ENCODE data around the gene C4BPA.

DNA sequence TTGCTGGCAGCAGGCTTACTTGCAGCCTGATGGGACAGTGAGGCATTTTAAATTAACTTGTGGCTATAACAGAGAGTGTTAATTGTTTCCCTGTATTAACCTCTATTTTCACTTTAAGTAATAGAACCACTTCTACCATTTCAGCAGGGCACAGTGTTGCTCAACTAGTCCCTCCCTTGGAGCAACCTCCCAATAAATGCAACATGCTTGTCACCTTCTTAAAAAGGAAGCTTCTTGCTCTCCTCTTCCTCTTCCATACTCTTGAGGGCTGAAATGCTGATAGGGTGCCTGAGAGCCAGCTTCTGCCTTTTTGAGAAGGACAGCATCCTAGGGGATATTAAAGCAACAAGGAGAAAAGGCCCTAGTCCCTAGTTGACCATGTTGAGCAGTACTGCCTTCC is 52.1 kb downstream of the C4BPA start:
- TF ChIP-seq, protein P1, sequence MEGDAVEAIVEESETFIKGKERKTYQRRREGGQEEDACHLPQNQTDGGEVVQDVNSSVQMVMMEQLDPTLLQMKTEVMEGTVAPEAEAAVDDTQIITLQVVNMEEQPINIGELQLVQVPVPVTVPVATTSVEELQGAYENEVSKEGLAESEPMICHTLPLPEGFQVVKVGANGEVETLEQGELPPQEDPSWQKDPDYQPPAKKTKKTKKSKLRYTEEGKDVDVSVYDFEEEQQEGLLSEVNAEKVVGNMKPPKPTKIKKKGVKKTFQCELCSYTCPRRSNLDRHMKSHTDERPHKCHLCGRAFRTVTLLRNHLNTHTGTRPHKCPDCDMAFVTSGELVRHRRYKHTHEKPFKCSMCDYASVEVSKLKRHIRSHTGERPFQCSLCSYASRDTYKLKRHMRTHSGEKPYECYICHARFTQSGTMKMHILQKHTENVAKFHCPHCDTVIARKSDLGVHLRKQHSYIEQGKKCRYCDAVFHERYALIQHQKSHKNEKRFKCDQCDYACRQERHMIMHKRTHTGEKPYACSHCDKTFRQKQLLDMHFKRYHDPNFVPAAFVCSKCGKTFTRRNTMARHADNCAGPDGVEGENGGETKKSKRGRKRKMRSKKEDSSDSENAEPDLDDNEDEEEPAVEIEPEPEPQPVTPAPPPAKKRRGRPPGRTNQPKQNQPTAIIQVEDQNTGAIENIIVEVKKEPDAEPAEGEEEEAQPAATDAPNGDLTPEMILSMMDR (IDR thresholded peaks at IDR 0.05) = no peak
- TF ChIP-seq POLR2AphosphoS5 (IDR thresholded peaks at IDR 0.05) (no peak), POLR2A (IDR thresholded peaks at IDR 0.05) (no peak)
